ENCODE data around the gene PCDHGB7.

DNA sequence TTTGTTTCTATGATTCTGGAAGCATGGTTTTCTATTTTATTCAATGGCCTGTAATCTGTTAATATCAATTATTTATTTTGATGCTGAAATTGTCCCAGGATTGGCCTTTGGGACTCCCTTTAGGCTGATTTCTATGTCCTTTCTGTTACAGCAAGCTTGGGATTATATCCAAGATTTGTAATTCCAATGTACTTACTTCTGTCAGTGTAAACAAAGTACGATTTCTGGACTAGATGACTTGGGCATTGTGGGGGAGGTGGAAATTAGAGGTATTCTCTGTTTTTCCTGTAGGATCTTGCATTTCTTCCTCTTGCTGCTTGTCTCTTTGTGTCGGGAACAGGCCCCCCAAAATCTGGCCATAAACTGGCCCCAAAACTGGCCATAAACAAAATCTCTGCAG, 16.5 kb downstream of the PCDHGB7 start:
- TF ChIP-seq RAD21 (IDR thresholded peaks at IDR 0.05; ENCODE audit: low read depth) (no peak), FOXM1 (IDR thresholded peaks at IDR 0.05; ENCODE audit: borderline replicate concordance, low read depth) (no peak), YY1 (IDR thresholded peaks at IDR 0.05; ENCODE audit: low read depth) (no peak), TEAD4 (IDR thresholded peaks at IDR 0.05) (no peak), NFIC (IDR thresholded peaks at IDR 0.05) (no peak)
- TF ChIP-seq, protein P1, sequence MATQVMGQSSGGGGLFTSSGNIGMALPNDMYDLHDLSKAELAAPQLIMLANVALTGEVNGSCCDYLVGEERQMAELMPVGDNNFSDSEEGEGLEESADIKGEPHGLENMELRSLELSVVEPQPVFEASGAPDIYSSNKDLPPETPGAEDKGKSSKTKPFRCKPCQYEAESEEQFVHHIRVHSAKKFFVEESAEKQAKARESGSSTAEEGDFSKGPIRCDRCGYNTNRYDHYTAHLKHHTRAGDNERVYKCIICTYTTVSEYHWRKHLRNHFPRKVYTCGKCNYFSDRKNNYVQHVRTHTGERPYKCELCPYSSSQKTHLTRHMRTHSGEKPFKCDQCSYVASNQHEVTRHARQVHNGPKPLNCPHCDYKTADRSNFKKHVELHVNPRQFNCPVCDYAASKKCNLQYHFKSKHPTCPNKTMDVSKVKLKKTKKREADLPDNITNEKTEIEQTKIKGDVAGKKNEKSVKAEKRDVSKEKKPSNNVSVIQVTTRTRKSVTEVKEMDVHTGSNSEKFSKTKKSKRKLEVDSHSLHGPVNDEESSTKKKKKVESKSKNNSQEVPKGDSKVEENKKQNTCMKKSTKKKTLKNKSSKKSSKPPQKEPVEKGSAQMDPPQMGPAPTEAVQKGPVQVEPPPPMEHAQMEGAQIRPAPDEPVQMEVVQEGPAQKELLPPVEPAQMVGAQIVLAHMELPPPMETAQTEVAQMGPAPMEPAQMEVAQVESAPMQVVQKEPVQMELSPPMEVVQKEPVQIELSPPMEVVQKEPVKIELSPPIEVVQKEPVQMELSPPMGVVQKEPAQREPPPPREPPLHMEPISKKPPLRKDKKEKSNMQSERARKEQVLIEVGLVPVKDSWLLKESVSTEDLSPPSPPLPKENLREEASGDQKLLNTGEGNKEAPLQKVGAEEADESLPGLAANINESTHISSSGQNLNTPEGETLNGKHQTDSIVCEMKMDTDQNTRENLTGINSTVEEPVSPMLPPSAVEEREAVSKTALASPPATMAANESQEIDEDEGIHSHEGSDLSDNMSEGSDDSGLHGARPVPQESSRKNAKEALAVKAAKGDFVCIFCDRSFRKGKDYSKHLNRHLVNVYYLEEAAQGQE (IDR thresholded peaks at IDR 0.05; ENCODE audit: low read depth) = no peak

Data from Ishikawa (cell line).